Nephron (organoid): ENCODE data around the gene SIL1.

Experiments
- H3K27ac Mint-ChIP-seq, 3 experiments: 2 replicates each; pipeline ENCODE4 v1.8.0; 2020; ENCODE audit warnings: mixed read lengths in 3 of 3, mild to moderate bottlenecking in 2 of 3, moderate library complexity in 1 of 3
- H3K27me3 Mint-ChIP-seq: 2 replicates; pipeline ENCODE4 v1.8.0; 2021; ENCODE audit warnings: low read depth, mild to moderate bottlenecking, moderate library complexity, mixed read lengths
- H3K36me3 Mint-ChIP-seq: 2 replicates; pipeline ENCODE4 v1.8.0; 2020; ENCODE audit warnings: low read depth, mixed read lengths
- H3K4me1 Mint-ChIP-seq: 2 replicates; pipeline ENCODE4 v1.8.0; 2020; ENCODE audit warnings: mixed read lengths
- H3K4me3 Mint-ChIP-seq, 3 experiments: 2 replicates each; pipeline ENCODE4 v1.8.0; 2020; ENCODE audit warnings: mild to moderate bottlenecking in 3 of 3, mixed read lengths in 3 of 3, moderate library complexity in 2 of 3
- H3K9me3 Mint-ChIP-seq: 2 replicates; pipeline ENCODE4 v1.8.0; 2020; ENCODE audit warnings: mixed read lengths
- TF ChIP-seq, protein P1 (sequence below), 3 experiments: fragments of 200-600 bp; sonication (generic); IDR thresholded peaks; one replicate each; pipeline ENCODE4 v1.5.0; 2021; ENCODE audit warnings: antibody characterized with exemption in 3 of 3; ENCODE audit not compliant: unreplicated experiment in 3 of 3

The SIL1 gene

DNA sequence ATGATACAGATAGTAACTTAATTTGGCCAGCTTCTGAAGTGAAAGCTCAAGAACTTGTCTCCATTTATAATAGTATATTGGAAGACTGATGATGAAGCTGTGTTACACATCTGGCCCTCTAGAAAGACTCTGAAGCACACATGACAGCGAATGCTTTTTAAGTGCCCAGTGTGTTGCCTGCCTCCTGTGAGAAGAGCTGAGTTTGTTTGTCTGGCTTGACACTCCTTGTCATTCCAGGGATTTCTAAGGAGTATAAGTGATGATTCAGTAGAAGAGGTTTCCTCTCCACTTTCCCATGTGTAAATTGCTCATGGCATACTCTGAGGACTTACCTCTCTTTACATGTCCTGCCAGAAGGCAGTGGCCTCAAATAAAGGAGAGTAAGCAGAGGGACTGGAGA is 292.6 kb downstream of the SIL1 start:
- Mint-ChIP-seq H3K27ac (peak overlapping the region in 2 of 3 experiments; percentile 78), H3K9me3 (no peaks in the 10 kb centered on the region), H3K36me3 (peaks cover 87% of the 10 kb centered on the region), H3K4me1 (peaks cover 6% of the 10 kb centered on the region), H3K27me3 (no peaks in the 10 kb centered on the region), H3K4me3 (peak overlapping the region in 1 of 3 experiments; percentile 1)
- TF ChIP-seq, protein P1, sequence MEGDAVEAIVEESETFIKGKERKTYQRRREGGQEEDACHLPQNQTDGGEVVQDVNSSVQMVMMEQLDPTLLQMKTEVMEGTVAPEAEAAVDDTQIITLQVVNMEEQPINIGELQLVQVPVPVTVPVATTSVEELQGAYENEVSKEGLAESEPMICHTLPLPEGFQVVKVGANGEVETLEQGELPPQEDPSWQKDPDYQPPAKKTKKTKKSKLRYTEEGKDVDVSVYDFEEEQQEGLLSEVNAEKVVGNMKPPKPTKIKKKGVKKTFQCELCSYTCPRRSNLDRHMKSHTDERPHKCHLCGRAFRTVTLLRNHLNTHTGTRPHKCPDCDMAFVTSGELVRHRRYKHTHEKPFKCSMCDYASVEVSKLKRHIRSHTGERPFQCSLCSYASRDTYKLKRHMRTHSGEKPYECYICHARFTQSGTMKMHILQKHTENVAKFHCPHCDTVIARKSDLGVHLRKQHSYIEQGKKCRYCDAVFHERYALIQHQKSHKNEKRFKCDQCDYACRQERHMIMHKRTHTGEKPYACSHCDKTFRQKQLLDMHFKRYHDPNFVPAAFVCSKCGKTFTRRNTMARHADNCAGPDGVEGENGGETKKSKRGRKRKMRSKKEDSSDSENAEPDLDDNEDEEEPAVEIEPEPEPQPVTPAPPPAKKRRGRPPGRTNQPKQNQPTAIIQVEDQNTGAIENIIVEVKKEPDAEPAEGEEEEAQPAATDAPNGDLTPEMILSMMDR (IDR thresholded peaks at IDR 0.05; ENCODE audit: unreplicated experiment in 3 of 3), result no peak

- TF ChIP-seq, protein P1 (IDR thresholded peaks at IDR 0.05; ENCODE audit: unreplicated experiment in 3 of 3), result no peak
- H3K9me3 Mint-ChIP-seq, result no peaks in the 10 kb centered on the region
- peak overlapping the region; percentile 6 to 57 (median 13) for H3K27ac Mint-ChIP-seq
- peaks cover 87% of the 10 kb centered on the region for H3K36me3 Mint-ChIP-seq
- peaks cover 11% of the 10 kb centered on the region for H3K4me1 Mint-ChIP-seq
- no peak overlapping the region for H3K4me3 Mint-ChIP-seq
- no peaks in the 10 kb centered on the region for H3K27me3 Mint-ChIP-seq
Observed at GRCh38 chr5:138903130-138903775, 294.9 kb downstream of the SIL1 start.

- no peaks in the 10 kb centered on the region for H3K9me3 Mint-ChIP-seq
- H3K27ac Mint-ChIP-seq, result peak overlapping the region; percentile 9 to 50 (median 13)
- H3K4me1 Mint-ChIP-seq, result peaks cover 11% of the 10 kb centered on the region
Observed at GRCh38 chr5:138901716-138902115, 296.5 kb downstream of the SIL1 start.

GRCh38 chr5:138900281-138900965 is 297.7 kb downstream of the SIL1 start:
- no peak overlapping the region for H3K4me3 Mint-ChIP-seq
- peaks cover 11% of the 10 kb centered on the region for H3K4me1 Mint-ChIP-seq
- TF ChIP-seq, protein P1 (IDR thresholded peaks at IDR 0.05; ENCODE audit: unreplicated experiment in 3 of 3), result no peak
- H3K27ac Mint-ChIP-seq, result peak overlapping the region in 2 of 3 experiments; percentile 44 to 60
- H3K9me3 Mint-ChIP-seq, result no peaks in the 10 kb centered on the region
- H3K27me3 Mint-ChIP-seq, result no peaks in the 10 kb centered on the region
- H3K36me3 Mint-ChIP-seq, result peaks cover 85% of the 10 kb centered on the region

More at GRCh38 chr5:138901716-138902115, 296.5 kb downstream of the SIL1 start:
- H3K27me3 Mint-ChIP-seq, result no peaks in the 10 kb centered on the region
- H3K4me3 Mint-ChIP-seq, result no peak overlapping the region
- TF ChIP-seq, protein P1 (IDR thresholded peaks at IDR 0.05; ENCODE audit: unreplicated experiment in 3 of 3), result no peak
- peaks cover 90% of the 10 kb centered on the region for H3K36me3 Mint-ChIP-seq

DNA sequence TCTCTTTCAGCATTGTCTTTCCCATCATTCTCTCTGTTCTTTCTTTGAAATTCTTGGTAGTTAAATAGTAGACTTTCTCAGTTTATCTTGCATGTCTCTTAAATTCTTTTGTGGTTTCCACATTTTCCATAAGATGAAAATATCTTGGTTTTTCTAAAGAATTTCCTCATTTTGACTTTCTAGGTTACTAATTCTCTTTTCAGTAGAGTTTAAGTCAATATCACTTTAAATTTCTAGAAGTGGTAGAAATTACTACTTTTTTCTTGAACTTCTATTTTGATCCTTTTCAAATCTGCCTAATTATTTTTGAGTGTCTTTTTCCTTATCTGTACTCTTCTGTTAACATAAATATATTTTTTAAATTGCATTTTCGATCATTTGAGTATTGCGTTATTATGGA is 299.4 kb downstream of the SIL1 start:
- no peak overlapping the region for H3K4me3 Mint-ChIP-seq
- peaks cover 11% of the 10 kb centered on the region for H3K4me1 Mint-ChIP-seq
- no peaks in the 10 kb centered on the region for H3K9me3 Mint-ChIP-seq
- H3K27ac Mint-ChIP-seq, result peak overlapping the region in 1 of 3 experiments; percentile 40
- peaks cover 85% of the 10 kb centered on the region for H3K36me3 Mint-ChIP-seq
- no peaks in the 10 kb centered on the region for H3K27me3 Mint-ChIP-seq
- TF ChIP-seq, protein P1 (IDR thresholded peaks at IDR 0.05; ENCODE audit: unreplicated experiment in 3 of 3), result no peak
